ENCODE measurements around the gene KRTAP5-4.

Gene KRTAP5-4

DNA sequence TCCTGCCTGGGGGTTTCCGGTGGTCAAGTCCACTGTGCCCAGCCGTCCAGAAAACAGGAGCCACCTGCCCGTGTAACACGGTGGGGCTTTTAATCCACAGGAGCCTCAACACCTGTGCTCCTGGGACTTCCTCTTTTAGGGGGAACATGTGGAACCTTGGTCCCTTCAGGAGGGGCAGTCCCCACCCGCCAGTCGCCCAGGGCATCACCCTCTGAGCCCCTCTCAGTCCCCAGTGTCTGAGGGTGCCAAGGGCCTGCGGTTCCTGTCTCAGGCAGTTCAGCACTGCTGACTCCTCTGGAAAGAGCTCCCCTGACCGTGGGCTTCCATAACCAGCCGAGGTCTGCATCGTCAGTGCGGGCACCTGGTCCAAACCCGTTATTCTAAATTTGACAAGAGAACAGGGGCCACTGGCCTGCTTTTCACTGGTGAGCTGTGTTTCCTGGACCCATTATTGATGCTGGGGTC, 23.5 kb upstream of the KRTAP5-4 start:
- no peak overlapping the region for H3K9ac ChIP-seq (ENCODE audit: low read depth in 1 of 2, low read length in 2 of 2)
- no peaks in the 10 kb centered on the region for H3K4me1 ChIP-seq (ENCODE audit: control insufficient read depth in 1 of 2, insufficient read depth in 2 of 2, low read length in 2 of 2)
- no peak overlapping the region for H3K27ac ChIP-seq (ENCODE audit: low read depth, low read length)
- H3K27me3 ChIP-seq (ENCODE audit: control insufficient read depth in 1 of 2, insufficient read depth in 2 of 2, low read length in 2 of 2): no peaks in the 10 kb centered on the region
- no peaks in the 10 kb centered on the region for H3K36me3 ChIP-seq (ENCODE audit: control insufficient read depth in 1 of 2, insufficient read depth in 2 of 2, low read length in 2 of 2)
- H3K9me3 ChIP-seq (ENCODE audit: control insufficient read depth in 1 of 2, low read length in 2 of 2): no peaks in the 10 kb centered on the region
- H3K4me3 ChIP-seq (ENCODE audit: low read depth in 1 of 2, low read length in 2 of 2): no peak overlapping the region

DNA sequence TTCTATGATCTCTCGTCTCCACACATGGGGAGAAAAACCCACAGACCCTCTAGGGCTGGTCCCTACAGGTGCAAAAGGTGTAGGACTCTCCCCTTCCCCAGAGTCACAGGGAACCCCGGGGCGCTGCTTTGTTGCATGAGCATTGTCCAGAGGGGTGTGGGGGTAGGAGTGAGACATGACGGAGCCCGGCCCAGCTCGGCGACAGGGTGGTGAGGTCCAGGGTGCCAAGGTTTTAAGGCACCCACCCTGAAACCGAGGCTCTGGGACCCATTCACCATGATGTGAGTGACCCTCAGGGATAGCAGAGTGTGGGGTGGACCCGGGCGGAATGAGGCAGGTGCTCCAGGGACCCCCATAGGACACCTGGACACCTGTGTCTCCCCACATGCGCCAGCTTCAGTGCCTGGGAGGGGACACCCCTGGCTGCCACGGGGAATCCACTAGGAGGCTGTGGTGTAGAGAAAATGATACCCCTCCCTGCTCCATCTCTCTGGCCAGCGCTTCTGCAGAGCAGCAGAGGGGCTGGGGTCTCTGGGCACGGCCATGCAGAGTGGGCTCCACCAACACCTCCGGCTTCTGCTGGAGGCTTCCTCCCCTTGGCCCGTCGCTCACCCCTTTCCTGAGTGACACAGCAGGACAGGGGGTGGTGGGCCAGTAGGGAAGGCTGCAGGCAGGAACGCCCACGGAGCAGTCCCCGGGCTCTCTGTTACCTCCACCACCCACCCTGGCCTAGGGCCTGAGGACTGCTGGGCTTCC, 22.8 kb upstream of the KRTAP5-4 start:
- Histone ChIP-seq H3K36me3 (ENCODE audit: control insufficient read depth in 1 of 2, insufficient read depth in 2 of 2, low read length in 2 of 2) (no peaks in the 10 kb centered on the region), H3K9ac (ENCODE audit: low read depth in 1 of 2, low read length in 2 of 2) (no peak overlapping the region), H3K27ac (ENCODE audit: low read depth, low read length) (no peak overlapping the region), H3K27me3 (ENCODE audit: control insufficient read depth in 1 of 2, insufficient read depth in 2 of 2, low read length in 2 of 2) (peaks cover 2 to 3% of the 10 kb centered on the region in 2 donors), H3K4me3 (ENCODE audit: low read depth in 1 of 2, low read length in 2 of 2) (no peak overlapping the region), H3K4me1 (ENCODE audit: control insufficient read depth in 1 of 2, insufficient read depth in 2 of 2, low read length in 2 of 2) (peaks cover 0 to under 1% of the 10 kb centered on the region in 2 donors), H3K9me3 (ENCODE audit: control insufficient read depth in 1 of 2, low read length in 2 of 2) (no peaks in the 10 kb centered on the region)

GRCh38 chr11:1643146-1643690, 21.3 kb upstream of the KRTAP5-4 start:
- Histone ChIP-seq H3K4me3 (ENCODE audit: low read depth in 1 of 2, low read length in 2 of 2) (no peak overlapping the region), H3K4me1 (ENCODE audit: control insufficient read depth in 1 of 2, insufficient read depth in 2 of 2, low read length in 2 of 2) (peaks cover 8 to 11% of the 10 kb centered on the region in 2 donors), H3K9ac (ENCODE audit: low read depth in 1 of 2, low read length in 2 of 2) (no peak overlapping the region), H3K9me3 (ENCODE audit: control insufficient read depth in 1 of 2, low read length in 2 of 2) (no peaks in the 10 kb centered on the region), H3K27ac (ENCODE audit: low read depth, low read length) (no peak overlapping the region), H3K27me3 (ENCODE audit: control insufficient read depth in 1 of 2, insufficient read depth in 2 of 2, low read length in 2 of 2) (peaks cover 3 to 4% of the 10 kb centered on the region in 2 donors), H3K36me3 (ENCODE audit: control insufficient read depth in 1 of 2, insufficient read depth in 2 of 2, low read length in 2 of 2) (no peaks in the 10 kb centered on the region)

- no peak overlapping the region for H3K27ac ChIP-seq (ENCODE audit: low read depth, low read length)
- peaks cover 8 to 11% of the 10 kb centered on the region in 2 donors for H3K4me1 ChIP-seq (ENCODE audit: control insufficient read depth in 1 of 2, insufficient read depth in 2 of 2, low read length in 2 of 2)
- no peak overlapping the region for H3K9ac ChIP-seq (ENCODE audit: low read depth in 1 of 2, low read length in 2 of 2)
- no peaks in the 10 kb centered on the region for H3K9me3 ChIP-seq (ENCODE audit: control insufficient read depth in 1 of 2, low read length in 2 of 2)
- H3K27me3 ChIP-seq (ENCODE audit: control insufficient read depth in 1 of 2, insufficient read depth in 2 of 2, low read length in 2 of 2): peaks cover 3 to 4% of the 10 kb centered on the region in 2 donors
- no peak overlapping the region for H3K4me3 ChIP-seq (ENCODE audit: low read depth in 1 of 2, low read length in 2 of 2)
- H3K36me3 ChIP-seq (ENCODE audit: control insufficient read depth in 1 of 2, insufficient read depth in 2 of 2, low read length in 2 of 2): no peaks in the 10 kb centered on the region
These were observed 20.6 kb upstream of the KRTAP5-4 start for GRCh38 chr11:1642288-1643145.

DNA sequence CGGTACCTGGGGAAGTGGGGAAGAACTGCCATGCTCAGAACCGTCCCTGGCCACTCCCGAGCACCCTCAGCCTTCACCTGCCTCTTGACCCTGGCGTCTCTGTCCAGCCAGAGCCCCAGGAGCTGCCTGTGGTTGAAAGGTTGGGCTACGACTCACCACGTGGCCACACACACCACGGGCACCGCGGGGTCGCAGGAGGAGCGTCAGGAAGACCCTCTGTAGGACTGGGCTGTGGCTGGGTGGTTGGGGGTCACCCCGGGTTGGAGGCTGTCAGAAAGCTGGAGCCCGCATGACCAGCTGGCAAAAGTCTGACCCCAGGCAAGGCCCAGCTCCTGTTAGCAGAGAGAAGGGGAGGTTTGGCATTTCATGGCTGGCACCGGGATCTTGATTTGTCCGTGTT, 19.2 kb upstream of the KRTAP5-4 start:
- Histone ChIP-seq H3K27ac (ENCODE audit: low read depth, low read length) (no peak overlapping the region), H3K9ac (ENCODE audit: low read depth in 1 of 2, low read length in 2 of 2) (no peak overlapping the region), H3K27me3 (ENCODE audit: control insufficient read depth in 1 of 2, insufficient read depth in 2 of 2, low read length in 2 of 2) (peaks cover 3 to 4% of the 10 kb centered on the region in 2 donors), H3K4me3 (ENCODE audit: low read depth in 1 of 2, low read length in 2 of 2) (no peak overlapping the region), H3K9me3 (ENCODE audit: control insufficient read depth in 1 of 2, low read length in 2 of 2) (no peaks in the 10 kb centered on the region), H3K4me1 (ENCODE audit: control insufficient read depth in 1 of 2, insufficient read depth in 2 of 2, low read length in 2 of 2) (peaks cover 8 to 11% of the 10 kb centered on the region in 2 donors), H3K36me3 (ENCODE audit: control insufficient read depth in 1 of 2, insufficient read depth in 2 of 2, low read length in 2 of 2) (no peaks in the 10 kb centered on the region)

GRCh38 chr11:1640076-1640946, 18.4 kb upstream of the KRTAP5-4 start:
- H3K27me3 ChIP-seq (ENCODE audit: control insufficient read depth in 1 of 2, insufficient read depth in 2 of 2, low read length in 2 of 2): peaks cover 3 to 4% of the 10 kb centered on the region in 2 donors
- no peak overlapping the region for H3K4me3 ChIP-seq (ENCODE audit: low read depth in 1 of 2, low read length in 2 of 2)
- peaks cover 8 to 11% of the 10 kb centered on the region in 2 donors for H3K4me1 ChIP-seq (ENCODE audit: control insufficient read depth in 1 of 2, insufficient read depth in 2 of 2, low read length in 2 of 2)
- no peak overlapping the region for H3K27ac ChIP-seq (ENCODE audit: low read depth, low read length)
- H3K9ac ChIP-seq (ENCODE audit: low read depth in 1 of 2, low read length in 2 of 2): no peak overlapping the region
- no peaks in the 10 kb centered on the region for H3K9me3 ChIP-seq (ENCODE audit: control insufficient read depth in 1 of 2, low read length in 2 of 2)
- no peaks in the 10 kb centered on the region for H3K36me3 ChIP-seq (ENCODE audit: control insufficient read depth in 1 of 2, insufficient read depth in 2 of 2, low read length in 2 of 2)

- Histone ChIP-seq H3K4me3 (ENCODE audit: low read depth in 1 of 2, low read length in 2 of 2) (no peak overlapping the region), H3K27ac (ENCODE audit: low read depth, low read length) (no peak overlapping the region), H3K9me3 (ENCODE audit: control insufficient read depth in 1 of 2, low read length in 2 of 2) (no peaks in the 10 kb centered on the region), H3K9ac (ENCODE audit: low read depth in 1 of 2, low read length in 2 of 2) (no peak overlapping the region), H3K27me3 (ENCODE audit: control insufficient read depth in 1 of 2, insufficient read depth in 2 of 2, low read length in 2 of 2) (peaks cover 3 to 4% of the 10 kb centered on the region in 2 donors), H3K36me3 (ENCODE audit: control insufficient read depth in 1 of 2, insufficient read depth in 2 of 2, low read length in 2 of 2) (no peaks in the 10 kb centered on the region), H3K4me1 (ENCODE audit: control insufficient read depth in 1 of 2, insufficient read depth in 2 of 2, low read length in 2 of 2) (peaks cover 8 to 11% of the 10 kb centered on the region in 2 donors)
These were observed 17.7 kb upstream of the KRTAP5-4 start for GRCh38 chr11:1639666-1640065.

- Histone ChIP-seq H3K27ac (ENCODE audit: low read depth, low read length) (no peak overlapping the region), H3K4me3 (ENCODE audit: low read depth in 1 of 2, low read length in 2 of 2) (no peak overlapping the region), H3K4me1 (ENCODE audit: control insufficient read depth in 1 of 2, insufficient read depth in 2 of 2, low read length in 2 of 2) (peaks cover 8 to 11% of the 10 kb centered on the region in 2 donors), H3K36me3 (ENCODE audit: control insufficient read depth in 1 of 2, insufficient read depth in 2 of 2, low read length in 2 of 2) (no peaks in the 10 kb centered on the region), H3K9ac (ENCODE audit: low read depth in 1 of 2, low read length in 2 of 2) (no peak overlapping the region), H3K9me3 (ENCODE audit: control insufficient read depth in 1 of 2, low read length in 2 of 2) (no peaks in the 10 kb centered on the region), H3K27me3 (ENCODE audit: control insufficient read depth in 1 of 2, insufficient read depth in 2 of 2, low read length in 2 of 2) (peaks cover 3 to 4% of the 10 kb centered on the region in 2 donors)
These were observed 17.2 kb upstream of the KRTAP5-4 start for GRCh38 chr11:1639102-1639620.

DNA sequence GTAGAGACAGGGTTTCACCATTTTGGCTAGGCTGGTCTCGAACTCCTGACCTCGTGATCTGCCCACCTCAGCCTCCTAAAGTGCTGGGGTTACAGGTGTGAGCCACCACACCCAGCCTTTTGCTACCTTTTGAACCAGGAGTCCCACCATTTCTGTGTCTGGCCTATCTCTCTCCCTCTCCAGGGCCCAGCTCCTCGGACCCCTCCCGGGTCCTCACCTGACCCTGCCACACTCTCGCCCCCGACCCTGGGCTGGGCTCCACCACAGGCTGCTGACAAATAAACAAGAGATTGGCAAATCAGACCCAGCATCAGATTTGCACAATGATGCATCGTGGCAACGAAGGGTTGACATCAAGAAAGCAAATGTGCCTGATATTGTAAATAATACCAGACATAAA, 16.4 kb upstream of the KRTAP5-4 start:
- H3K4me3 ChIP-seq (ENCODE audit: low read depth in 1 of 2, low read length in 2 of 2): no peak overlapping the region
- H3K27ac ChIP-seq (ENCODE audit: low read depth, low read length): no peak overlapping the region
- no peaks in the 10 kb centered on the region for H3K36me3 ChIP-seq (ENCODE audit: control insufficient read depth in 1 of 2, insufficient read depth in 2 of 2, low read length in 2 of 2)
- H3K9me3 ChIP-seq (ENCODE audit: control insufficient read depth in 1 of 2, low read length in 2 of 2): no peaks in the 10 kb centered on the region
- no peak overlapping the region for H3K9ac ChIP-seq (ENCODE audit: low read depth in 1 of 2, low read length in 2 of 2)
- H3K27me3 ChIP-seq (ENCODE audit: control insufficient read depth in 1 of 2, insufficient read depth in 2 of 2, low read length in 2 of 2): peaks cover 3 to 4% of the 10 kb centered on the region in 2 donors
- H3K4me1 ChIP-seq (ENCODE audit: control insufficient read depth in 1 of 2, insufficient read depth in 2 of 2, low read length in 2 of 2): peaks cover 8 to 11% of the 10 kb centered on the region in 2 donors

All from duodenal mucosa (tissue), 2 donors.